GM12873 (cell line): ENCODE data around the gene GNMT.

Source experiments
- CTCF ChIP-seq: IDR thresholded peaks from 2 replicates; pipeline ENCODE4 v1.5.1; 2012; ENCODE audit warnings: low read depth, mild to moderate bottlenecking, moderate library complexity, low read length, control low read depth; ENCODE audit not compliant: insufficient read depth; ENCODE audit errors: missing control alignments

GNMT gene

GRCh38 chr6:42970871-42971612 is 10.5 kb downstream of the GNMT start:
- TF ChIP-seq CTCF, result no peak

DNA sequence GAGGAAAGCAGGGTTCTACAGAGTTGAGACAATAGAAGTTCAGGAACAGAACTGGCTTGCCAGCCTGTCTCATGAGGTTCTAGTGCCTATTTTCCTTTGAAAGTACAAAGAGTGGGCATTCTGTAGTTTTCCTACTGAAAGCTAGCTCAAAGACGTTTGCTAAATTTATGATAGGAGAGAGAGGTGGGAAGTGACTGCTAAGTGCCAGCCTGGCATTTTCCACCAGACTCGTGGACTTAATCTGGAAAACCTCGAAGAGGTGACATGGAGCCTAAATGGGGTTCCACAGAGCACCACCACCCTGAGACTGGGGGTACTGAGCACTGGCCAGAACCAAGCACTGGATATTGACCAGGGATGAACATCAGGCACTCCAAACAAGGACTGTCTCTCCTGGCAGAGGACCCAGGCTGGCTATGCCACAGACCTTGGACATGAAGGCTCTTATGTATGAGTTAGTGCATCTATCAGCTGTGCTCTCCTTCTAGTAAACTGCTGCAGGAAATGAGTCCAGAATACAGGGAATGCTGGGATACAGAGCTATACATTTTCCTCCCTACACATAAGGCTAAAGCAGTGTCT is 11.3 kb downstream of the GNMT start:
- TF ChIP-seq CTCF, result no peak

GRCh38 chr6:42973926-42974325 is 13.4 kb downstream of the GNMT start:
- no peak for TF ChIP-seq CTCF

DNA sequence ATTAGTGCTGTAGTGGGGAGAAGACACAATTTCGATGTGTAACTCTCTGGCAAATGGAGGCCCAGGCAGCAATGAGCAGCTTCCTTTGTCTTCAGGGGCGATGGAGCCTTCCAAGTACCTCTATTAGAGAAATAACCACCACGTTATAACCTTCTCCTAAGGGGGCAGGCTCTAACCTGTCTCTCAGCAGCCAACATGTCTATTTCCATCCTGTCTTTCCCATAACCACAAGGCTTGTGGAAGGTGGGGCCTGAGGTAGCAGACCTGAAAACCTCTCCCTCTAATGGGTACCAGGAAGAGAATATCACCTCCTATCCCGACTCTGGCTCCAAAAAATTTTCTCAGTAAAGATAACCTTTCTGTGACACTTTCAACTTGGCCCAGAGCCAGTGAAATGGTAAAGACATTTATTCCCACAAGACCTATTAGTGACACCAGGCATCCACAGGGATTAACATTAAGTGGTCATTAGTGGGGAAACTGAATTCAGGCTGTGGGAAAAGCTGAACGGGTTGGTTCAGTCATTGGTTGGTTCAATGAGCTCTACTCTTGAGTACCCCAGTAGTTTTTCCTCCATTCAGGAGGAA is 14.5 kb downstream of the GNMT start:
- no peak for TF ChIP-seq CTCF

GRCh38 chr6:42978487-42978838 is 17.9 kb downstream of the GNMT start:
- no peak for TF ChIP-seq CTCF

DNA sequence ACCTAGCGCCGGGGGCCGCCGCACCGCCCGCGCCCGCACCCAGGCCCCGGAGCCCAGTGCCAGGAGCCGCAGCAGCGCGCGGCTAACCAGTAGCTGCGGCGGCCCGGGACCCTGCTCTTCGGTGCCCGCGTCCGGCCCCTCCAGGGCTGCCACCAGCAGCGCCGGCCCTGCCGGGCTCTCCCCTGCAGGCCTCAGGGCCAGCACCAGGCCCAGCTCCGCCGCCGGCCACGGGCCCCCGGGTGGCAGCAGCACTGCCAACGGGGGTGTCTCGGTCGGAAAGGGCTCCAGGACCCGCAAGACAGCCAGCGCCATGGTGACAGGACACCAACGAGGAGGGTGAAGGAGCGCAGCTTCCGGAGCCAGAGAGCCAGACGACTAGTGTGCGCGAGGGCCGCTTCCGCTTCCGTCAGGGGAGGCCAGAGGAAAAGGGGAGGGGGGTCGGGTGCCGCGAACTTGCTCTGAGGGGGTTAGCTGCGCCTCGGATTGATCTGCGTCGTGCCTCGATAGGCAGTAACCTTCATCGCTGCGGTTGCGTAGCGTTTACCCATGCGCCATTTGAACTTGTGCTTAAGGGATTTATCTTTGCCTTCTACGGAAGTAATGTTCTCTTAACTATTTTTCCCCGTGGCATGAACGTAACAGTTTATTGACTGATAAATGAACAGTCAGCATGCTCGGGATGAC is 18.4 kb downstream of the GNMT start, which contains the start of gene PEX6:
TSS of gene PEX6 (minus strand) at position 343 of the 684 bp plus-strand sequence. CDS start at position 312, 31 bp downstream.
- no peak for TF ChIP-seq CTCF
